ENCODE data around the gene CHRNA4.

CHRNA4 gene

DNA sequence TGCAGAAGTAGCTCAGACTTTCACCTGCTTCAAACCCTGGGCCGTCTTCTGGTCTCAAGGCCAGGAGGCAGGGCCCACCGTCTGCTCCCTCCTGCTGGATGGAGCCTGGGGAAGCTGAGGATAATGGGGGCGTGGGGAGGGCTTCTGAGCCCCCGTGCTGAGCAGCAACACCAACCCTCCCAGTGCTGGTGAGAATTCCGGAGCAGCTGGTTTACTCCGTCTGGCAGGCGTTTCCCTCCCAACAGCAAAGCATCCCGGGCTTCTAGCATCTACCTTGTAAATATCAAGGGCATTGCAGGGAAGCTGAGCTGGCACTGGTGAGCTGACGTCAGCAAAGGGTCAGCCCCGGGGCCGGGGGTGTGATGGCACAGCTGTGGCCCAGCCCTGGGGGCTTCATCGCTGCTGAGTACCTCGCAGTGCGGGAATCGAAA lies 16.8 kb upstream of the CHRNA4 start:
- no peak for DNase-seq (ENCODE audit: low read depth)

DNA sequence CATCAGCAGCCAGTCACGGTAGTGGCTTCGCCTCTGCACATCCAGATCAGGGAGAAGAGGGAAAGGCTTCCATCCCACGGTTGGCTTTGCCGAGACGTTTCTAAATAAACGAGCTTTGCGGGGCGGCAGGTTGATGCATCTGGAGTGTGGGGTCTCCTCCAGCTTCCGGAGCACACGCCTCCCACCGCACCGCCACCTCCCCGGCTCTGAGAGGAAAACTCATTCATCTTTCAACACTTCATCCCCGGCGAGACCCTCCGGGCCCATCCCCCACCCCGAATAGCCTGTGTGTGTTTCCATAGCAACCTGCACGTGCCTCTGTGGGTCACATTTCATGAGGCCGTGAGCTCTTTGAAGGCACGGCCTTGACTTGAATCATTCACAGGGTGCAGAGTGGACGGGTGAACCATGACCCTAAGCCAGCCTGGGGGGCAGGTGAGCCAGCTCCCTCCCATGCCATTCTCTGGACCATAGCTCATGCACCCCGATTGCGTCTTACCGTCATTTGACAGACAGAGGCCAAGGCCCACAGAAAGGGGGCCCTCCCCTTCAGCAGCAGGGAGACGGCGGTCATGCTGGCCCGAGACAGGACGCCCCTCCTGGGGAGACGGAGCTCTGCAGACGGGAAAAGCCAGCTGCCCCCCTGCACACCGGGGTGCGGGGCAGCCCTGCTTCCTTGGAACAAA lies 16.2 kb upstream of the CHRNA4 start:
- no peak for DNase-seq (ENCODE audit: low read depth)

DNA sequence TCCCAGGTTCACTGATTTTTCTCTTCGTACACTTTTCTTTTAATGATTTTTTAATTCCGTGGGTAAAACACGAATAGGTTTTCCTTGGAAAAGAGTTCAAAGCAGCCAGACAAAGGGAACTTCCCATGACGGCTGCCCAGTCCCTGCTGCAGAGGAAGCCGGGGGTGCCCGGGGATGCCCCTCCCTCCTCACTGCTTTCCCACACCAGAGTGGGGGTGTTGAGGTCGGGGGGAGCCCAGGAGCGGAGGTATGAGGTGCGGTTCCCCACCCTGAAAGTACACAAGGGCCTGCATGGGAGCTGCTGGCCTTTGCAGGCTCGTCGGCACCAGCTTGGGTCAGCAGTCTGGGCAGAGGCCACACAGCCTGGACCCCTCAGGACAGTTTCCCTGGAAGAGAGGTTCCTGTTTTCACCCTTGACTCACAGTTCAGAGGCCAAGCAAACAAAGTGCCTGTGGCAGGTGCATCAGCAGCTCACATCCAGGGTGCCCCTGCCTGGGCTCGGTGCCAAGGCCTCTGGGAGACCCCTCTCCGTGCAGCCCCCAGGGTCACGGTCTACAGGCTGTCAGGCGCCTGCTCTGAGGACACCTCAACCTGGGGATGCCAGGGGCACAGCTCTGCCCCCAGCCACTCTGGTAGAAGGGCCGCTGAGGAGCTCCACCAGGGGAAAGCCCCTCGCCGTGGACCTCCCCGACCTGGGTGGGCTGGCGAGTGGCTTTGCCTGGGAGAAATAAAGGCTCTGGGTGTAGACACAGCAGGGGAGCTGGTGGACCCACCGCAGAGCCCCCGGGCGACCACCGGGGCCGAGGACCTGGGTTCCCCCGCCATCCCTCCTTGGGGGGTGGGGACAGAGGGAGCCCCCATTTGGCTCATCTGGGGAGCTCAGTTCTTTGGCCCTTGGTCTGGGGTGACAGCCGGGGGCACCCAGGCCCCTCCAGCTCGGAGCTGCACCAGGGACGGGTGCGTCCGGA lies 15.4 kb upstream of the CHRNA4 start:
- DNase-seq (ENCODE audit: low read depth), result no peak

DNA sequence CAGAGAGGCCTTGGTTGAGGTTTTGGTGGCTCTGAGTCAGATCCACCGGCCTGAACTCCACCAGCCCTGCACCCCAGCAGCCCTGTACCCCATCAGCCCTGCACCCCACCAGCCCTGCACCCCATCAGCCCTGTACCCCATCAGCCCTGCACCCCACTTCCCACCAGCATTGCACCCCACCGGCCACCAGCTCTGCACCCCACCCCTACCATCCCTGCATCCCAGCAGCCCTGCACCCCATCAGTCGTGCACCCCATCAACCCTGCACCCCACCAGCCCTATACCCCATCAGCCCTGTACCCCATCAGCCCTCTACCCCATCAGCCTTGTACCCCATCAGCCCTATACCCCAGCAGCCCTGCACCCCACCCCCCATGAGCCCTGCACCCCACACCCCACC lies 14.3 kb upstream of the CHRNA4 start:
- DNase-seq (ENCODE audit: low read depth), result no peak

DNA sequence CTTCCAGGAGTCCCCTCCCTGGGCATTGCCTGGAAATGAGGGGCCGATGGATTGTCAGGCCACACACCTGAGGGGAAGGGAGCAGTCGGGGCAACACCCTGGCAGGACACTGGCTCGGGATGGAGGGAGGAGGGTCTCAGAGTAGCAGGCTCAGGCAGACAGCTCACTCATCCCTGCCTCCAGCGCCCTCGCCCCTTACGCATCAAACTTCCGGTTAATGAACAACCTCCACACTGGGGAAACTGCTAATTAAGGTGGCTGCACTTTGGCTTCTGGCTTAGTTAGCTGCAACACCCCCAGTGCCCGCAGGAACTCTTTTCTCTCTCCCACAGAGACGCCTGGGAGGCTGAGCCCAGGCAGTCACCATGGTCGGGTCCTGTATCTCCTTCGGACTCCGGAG lies 13.4 kb upstream of the CHRNA4 start:
- no peak for DNase-seq (ENCODE audit: low read depth)

DNA sequence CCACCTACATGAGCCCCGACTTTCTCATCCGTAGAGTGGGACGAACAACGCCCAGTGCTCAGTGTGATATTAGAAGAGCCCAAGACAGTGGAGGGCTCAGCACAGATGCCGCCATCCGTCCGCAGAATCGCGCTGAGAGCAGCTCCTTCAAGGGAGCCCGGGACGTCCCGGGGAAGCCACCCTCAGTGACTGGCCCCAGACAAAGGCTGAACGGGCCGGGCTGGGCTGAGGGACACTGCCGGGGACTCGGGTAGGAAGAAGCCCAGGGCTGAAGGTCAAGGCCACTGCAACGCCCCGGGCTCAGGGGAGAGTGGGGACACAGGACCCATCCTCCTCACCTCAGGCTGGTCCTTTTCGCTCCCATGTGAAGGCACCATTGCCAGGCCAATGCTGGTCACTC lies 12.8 kb upstream of the CHRNA4 start:
- DNase-seq (ENCODE audit: low read depth), result no peak

DNA sequence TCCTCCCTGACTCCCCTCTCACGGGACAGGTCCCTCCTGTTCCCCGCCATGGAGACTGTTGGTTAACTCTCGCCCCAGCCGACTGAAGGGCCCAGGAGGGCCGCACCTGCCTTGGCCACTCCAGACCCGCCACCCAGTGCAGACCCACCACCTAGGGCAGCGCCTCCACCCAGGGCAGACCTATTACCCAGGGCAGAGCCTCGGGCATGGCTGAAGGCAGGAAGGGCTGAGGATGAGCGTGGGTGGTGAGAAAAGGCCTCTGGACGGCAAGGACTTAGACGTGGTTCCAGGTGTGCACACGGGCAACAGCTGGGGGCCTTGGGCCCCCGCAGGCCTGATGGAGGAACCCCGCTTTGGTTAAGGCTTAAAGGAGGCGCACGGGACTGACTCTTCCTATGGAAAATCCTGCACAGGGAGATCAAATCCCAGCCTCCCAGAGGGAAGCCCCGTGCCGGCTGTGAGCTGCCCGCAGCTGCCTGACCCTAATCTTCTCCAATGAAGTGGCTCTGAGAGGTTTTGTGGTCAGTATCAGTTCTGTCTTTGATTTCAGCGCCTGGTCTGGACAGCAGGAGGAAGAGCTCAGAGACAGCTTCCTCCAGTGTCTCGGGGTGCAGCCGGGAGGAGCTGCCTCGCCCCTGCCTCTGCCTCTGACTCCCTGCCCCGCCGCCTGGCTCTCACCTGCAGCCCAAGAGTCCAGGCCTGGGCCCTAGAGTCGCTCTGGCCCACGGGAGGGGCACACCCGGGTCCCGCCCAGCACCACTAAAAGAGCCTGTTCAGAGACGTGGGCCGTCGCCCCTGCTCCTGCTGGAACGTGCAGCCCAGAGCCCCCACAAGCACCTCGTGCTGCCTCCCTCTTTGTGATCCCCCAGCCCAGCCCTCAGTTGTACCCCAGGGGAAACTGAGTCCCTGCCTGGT lies 12.1 kb upstream of the CHRNA4 start:
- no peak for DNase-seq (ENCODE audit: low read depth)

DNA sequence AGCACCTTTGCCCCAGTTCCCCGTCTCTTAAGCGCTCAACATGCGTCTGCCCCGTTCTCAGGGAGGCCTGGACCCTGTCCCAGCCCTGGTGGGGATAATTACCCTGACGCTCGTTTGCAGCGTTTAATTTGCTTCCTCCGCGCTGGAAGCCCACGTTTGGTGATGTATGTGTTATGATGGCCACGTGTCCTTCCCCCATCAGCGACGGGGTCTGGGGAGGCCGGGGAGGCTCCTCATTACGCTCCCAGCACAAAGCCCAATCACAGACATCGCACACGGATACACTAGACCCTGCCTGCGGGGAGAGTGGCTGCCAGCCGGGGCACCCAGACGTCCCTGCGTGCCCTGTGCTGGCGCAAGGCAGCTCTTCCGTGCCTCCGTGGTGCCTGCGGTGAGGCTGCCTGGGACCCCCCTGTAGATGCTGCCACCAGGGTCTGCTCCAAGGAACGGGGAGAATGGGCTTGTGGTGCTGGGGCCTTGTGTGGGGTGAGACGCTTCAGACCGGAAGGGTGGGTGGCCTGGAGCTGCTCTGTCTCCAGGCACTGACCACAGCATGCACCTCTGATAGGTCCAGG lies 10.2 kb upstream of the CHRNA4 start:
- DNase-seq (ENCODE audit: low read depth), result no peak

DNA sequence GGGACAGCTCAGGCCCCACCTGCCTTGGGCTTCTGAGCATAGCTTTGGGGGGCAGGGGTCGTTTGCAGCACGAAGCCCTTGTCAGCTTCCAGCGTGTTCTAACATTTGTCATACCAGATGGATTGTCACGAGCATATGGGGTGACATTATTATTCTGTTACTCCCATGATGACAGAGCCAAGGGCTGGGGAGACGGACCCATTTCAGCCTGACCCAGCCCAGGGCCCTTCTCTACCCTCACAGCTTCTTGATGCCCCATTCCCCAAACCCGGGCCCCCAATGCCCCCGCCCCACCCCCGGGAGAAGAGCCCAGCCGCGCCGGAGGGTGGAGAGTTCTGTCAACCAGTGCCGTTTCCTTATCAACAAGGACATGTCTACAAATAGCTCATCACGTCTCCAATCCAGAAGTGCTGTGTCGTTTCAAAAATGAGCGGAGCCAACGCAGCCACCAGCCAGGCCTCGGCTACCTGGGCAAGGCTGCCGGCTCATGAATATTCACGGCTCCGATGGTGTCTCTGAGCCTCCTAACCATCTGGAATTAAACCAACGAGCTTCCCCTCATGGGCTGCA lies 9.6 kb upstream of the CHRNA4 start:
- no peak for DNase-seq (ENCODE audit: low read depth)

DNA sequence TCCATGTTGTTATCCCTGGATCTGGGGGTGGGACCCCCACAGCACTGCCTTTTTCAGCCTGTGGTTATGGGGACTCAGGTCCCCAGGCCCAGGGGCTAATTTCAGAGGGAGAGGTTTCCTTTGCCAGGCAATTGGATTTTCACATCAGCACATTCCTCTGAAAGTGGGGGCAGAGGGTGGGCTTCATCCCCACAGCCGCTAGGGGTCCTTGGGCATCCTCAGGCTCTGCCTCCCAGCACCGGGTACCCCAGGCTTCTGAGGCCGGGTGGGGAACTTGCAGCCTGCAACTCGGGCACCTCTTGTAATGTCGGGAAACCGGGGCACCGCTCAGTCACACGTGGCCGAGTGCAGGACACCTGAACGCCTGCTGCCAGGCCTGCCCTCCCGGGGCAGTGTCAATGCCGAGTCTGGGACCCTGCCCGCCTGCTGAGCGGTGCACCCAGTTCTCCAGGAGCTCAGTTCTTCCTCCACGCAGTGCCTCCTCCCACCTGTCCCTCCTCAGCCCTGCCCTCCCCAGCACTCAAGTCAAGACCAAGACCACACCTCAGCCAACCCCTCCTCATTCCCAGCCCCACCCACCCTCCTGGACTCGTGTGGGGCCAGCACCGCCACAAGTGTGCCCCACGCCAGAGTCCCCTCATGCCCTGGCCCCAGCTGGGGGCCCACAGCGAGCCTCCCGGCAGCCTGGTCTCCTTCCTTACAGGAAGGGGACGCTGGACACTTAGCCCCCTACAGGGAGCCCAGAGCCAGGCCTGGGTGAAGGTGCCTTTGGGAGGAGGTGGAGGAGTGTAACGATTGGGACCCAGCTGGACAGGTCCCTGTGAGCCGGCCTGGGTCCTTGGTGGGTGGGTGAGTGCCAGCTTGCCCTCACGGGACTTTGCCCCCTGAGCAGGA lies 8.8 kb upstream of the CHRNA4 start:
- DNase-seq (ENCODE audit: low read depth), result no peak

DNA sequence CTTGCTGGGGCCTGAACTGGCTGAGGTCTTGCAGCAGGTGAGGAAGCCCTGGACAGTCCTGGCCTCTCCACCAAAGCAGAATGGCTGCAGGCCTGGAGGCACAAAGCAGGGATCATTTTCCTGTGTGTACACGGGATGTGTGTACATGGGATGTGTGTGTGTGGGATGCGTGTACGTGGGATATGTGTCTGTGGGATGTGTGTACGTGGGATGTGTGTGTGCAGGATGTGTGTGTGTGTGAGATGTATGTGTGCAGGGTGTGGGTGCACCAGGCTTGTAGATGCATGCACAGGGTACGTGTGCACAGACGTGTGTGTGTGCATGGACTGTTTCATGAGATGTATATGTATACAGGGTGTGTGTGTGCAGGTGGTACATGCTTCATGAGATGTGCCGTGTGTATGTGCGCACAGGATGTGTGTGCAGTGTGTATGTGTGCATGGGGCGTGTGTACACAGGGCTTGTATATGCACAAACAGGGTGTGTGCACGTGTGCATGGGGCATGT lies 7.9 kb upstream of the CHRNA4 start:
- no peak for DNase-seq (ENCODE audit: low read depth)

DNA sequence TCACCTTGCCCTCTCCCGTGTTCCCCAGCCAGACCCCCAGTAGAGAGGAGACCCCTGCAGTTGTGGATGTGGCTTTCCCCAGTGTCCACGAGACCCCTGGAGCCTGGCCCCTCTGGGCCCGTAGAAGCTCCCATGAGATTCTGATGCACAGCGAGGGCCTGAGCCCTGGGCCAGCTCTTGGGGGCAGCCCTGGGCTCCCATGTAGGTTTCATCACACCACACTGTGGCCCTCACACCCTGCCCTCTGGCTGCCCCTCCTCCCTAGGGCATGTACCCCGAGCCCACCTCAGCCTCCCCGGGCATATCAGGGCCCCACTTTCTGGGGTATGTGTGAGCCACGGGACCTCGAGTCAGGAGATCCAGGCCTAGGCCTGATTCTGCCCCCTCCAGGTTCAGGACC lies 7.0 kb upstream of the CHRNA4 start:
- no peak for DNase-seq (ENCODE audit: low read depth)

DNA sequence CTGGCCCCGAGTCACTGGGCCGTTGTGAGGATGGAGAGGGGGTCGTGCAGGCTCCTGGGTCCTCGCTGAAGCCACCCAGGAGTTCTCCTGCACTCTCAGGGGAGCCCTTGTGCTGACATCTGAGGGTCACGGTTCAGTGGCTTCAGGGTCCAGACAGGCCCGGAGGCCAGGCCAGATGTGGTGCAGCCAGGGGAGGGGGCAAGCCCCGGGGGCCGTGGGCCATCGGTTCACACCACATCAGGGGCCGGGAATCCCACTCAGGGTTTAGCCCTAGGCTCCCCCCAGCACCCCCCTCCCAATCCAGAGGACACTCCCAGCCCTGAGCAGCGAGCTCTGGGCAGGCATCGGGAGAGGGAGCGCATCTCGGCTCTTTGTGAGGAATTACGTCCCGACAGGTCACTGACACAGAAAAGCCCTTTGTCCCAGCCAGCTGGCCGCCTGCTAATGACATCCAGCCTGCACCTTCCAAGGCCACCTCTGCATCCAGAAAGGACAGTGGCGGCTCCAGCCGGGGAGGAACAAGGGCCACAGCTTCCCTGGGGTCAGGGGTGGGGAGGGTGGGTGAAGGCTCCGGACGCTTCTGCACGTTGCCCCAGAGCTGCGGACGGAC lies 6.4 kb upstream of the CHRNA4 start:
- DNase-seq (ENCODE audit: low read depth), result no peak

DNA sequence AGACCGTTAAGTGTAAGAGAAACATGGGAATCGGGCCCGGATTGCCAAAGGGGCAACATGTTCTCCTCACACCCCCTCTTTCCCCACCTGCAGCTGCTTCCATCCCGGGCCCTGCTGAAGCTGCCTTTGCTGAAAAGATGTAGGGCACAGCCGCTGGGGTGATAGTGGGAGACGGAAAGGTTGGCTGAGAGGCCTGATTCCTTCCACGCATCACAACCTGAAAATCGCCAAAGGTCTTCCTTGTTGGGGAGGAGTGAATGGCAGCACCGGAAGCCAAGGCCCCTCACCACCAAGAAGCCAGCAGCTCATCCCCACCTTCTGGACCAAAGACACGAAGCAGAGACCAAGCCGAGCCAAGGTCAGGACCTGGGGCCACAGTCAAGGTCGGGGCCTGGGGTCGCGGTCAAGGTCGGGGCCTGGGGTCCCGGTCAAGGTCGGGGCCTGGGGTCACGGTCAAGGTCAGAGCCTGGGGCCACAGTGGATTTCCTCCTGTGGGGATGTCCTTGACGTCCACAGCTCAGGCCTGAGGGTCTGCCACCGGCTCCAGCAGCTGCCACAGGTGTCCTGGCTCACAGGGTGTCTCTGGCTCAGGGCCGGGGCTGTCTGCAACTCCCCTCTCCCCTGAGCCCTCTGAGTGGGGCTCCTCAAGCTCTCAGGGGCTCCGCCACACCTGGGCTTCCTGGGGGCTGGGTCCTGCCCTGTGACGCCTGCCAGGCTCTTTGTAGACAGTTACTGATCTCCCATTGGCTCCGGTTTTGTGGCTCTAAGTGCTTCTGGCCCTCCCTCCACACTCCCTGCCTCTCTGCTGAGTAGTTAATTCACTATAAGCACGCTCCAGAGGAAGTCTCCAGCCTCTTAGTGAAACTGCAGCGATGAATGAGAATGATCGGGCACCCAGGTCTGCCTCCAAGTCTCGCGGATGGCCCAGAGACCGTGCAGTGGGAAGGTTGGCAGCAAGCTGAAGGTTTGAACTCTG lies 5.5 kb upstream of the CHRNA4 start:
- no peak for DNase-seq (ENCODE audit: low read depth)

DNA sequence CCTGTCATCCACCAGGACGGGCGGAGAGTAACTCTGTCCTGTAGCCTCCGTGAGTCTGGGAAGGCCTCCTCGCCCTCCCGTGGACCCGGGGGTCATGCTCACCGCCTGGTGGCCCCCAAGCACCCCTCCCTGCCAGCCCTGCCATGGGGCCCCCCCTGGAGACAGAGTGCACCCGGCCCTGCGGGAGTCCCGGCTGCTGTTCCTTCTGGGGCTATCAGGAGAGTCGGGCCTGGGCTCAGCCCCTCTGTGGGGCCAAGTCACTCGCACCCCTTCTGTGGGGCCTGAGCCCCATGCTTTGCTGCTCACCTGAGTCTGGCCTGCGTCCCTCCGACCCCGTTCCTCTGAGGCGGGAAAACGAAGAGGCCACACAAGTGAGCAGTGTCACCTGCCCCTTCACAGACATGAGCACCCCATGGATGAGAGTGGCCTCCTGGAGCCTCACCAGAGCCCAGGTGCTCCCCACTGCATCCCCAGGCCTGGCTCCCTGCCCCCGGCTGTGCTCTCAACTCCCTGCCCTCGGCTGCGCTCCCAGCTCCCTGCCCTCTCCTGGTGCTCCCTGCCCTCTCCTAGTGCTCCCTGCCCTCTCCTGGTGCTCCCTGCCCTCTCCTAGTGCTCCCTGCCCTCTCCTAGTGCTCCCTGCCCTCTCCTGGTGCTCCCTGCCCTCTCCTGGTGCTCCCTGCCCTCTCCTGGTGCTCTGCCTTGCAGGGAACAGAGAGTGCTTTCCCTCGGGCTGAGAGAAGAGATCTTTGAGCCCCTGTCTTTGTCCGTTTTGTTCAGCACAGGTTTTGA lies 4.6 kb upstream of the CHRNA4 start:
- no peak for DNase-seq (ENCODE audit: low read depth)

DNA sequence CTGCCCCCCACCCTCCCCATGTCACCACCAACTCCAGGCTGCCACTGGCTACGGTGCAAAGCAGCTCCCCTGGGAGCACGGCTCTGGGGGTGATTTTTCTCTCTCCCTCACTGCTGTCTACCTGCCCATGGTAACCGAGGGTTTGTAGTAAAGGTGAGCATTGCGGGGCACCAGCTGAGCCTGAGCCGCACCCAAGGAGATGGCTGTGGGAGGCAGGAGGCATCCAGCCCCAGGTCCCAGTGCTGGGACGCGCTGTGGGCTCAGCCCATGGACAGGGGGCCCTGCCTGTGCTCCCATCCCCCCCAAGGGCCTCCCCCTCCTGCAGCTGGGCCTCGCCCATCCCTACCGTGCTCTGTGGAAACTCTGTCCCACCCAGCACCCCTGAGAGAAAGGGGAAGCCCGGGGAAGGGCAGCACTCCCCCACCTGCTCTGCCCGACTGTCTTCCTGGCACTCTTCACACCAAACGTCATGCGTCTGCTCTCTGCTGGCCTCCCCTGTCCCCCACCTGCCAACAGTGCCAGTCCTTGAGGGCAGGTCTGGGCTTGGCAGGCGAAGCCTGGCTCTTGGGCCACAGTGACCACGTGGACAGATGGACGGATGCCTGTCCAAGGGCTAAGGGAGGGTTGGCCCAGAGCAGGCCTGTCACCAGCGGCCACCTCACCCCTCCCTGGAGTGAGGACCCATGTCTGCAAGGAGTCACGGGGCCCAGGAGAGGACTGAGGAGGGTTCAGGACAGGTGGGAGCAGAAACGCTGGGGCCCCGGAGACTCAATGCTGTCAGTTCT lies 3.8 kb upstream of the CHRNA4 start:
- no peak for DNase-seq (ENCODE audit: low read depth)

DNA sequence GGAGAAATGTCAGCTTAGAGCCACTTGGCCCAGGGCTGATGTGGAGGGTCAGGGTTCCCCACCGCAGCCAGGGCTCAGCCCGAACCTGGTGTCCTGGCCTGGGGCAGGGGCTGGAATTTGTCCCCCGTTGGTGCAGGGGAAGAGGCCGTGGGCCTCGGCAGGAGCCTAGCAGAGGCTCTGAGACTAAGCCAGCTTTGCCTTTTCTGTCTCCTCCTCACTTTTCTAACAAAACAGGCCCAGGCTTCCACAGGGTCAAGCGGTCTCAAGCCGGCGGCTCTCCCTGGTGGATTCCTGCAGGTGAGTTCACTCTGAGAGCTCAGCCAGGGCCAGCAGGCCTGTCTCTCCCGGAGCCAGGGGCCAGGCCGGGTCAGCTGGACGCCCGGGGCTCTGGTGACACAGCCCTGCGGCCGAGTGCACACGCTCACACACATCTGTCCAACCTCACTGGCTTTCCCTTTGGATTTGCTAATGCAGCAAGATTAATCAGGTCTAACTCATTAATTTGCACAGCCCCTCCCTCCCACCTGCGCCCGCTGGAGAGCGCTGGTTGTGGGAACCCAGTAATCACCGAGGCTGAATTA lies 2.9 kb upstream of the CHRNA4 start:
- no peak for DNase-seq (ENCODE audit: low read depth)
